Parathyroid adenoma (tissue), 2 donors: Measurements from ENCODE around the gene DEFB124.

Experiments
- H2AFZ ChIP-seq: fragments of 300-600 bp; sonication (generic); one replicate; pipeline ENCODE4 v1.7.0; 2017; ENCODE audit warnings: antibody characterized with exemption, mild to moderate bottlenecking
- H3K27ac ChIP-seq: fragments of 300-600 bp; sonication (generic); one replicate; pipeline ENCODE4 v1.7.0; 2017
- H3K27me3 ChIP-seq: fragments of 300-600 bp; sonication (generic); one replicate; pipeline ENCODE4 v1.7.0; 2017; ENCODE audit warnings: low read length; ENCODE audit not compliant: control insufficient read depth, insufficient read depth
- H3K36me3 ChIP-seq: fragments of 300-600 bp; sonication (generic); one replicate; pipeline ENCODE4 v1.7.0; 2017; ENCODE audit warnings: low read length; ENCODE audit not compliant: control insufficient read depth, insufficient read depth
- H3K4me1 ChIP-seq: fragments of 300-600 bp; sonication (generic); one replicate; pipeline ENCODE4 v1.7.0; 2017; ENCODE audit warnings: control low read depth
- H3K4me2 ChIP-seq: fragments of 300-600 bp; sonication (generic); one replicate; pipeline ENCODE4 v1.7.0; 2017; ENCODE audit warnings: low read length
- H3K4me3 ChIP-seq: fragments of 300-600 bp; sonication (generic); one replicate; pipeline ENCODE4 v1.7.0; 2017; ENCODE audit warnings: low read depth, low read length
- H3K79me2 ChIP-seq: fragments of 300-600 bp; sonication (generic); one replicate; pipeline ENCODE4 v1.7.0; 2017; ENCODE audit warnings: control low read depth
- H3K9ac ChIP-seq: fragments of 300-600 bp; sonication (generic); one replicate; pipeline ENCODE4 v1.7.0; 2017; ENCODE audit warnings: mild to moderate bottlenecking
- H3K9me3 ChIP-seq: fragments of 300-600 bp; sonication (generic); one replicate; pipeline ENCODE4 v1.7.0; 2017; ENCODE audit warnings: low read length; ENCODE audit not compliant: control insufficient read depth
- TF ChIP-seq, protein P1 (sequence below): fragments of 300-600 bp; sonication (generic); IDR thresholded peaks from one replicate; pipeline ENCODE4 v1.7.0; 2017; ENCODE audit warnings: antibody characterized with exemption, mild to moderate bottlenecking
- donor health status: primary hyperparathyroidism.

The DEFB124 gene

DNA sequence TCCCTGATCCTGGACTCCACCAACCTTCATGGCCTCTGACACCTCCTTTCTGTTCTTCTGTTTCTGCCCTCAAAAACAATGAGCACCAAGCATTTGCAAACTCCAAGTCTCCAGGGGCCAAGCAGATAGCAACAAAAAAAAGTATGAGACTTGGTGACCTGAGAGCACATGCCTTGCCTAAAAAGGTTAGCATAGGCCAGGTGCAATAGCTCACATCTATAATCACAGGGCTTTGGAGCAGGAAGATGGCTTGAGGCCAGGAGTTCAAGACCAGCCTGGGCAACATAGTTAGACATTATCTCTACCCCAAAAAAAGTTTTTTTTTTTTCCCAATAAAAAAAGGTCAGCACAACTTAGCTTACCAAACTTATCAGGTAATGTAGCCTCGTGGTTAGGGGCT, 25.6 kb upstream of the DEFB124 start:
- Histone ChIP-seq H3K9ac (no peak overlapping the region), H3K4me3 (no peak overlapping the region), H3K36me3 (no peaks in the 10 kb centered on the region), H3K4me2 (no peak overlapping the region), H3K27me3 (no peaks in the 10 kb centered on the region), H3K79me2 (no peaks in the 10 kb centered on the region), H3K4me1 (no peaks in the 10 kb centered on the region), H2AFZ (no peak overlapping the region), H3K9me3 (no peaks in the 10 kb centered on the region), H3K27ac (no peak overlapping the region)
- TF ChIP-seq, protein P1, sequence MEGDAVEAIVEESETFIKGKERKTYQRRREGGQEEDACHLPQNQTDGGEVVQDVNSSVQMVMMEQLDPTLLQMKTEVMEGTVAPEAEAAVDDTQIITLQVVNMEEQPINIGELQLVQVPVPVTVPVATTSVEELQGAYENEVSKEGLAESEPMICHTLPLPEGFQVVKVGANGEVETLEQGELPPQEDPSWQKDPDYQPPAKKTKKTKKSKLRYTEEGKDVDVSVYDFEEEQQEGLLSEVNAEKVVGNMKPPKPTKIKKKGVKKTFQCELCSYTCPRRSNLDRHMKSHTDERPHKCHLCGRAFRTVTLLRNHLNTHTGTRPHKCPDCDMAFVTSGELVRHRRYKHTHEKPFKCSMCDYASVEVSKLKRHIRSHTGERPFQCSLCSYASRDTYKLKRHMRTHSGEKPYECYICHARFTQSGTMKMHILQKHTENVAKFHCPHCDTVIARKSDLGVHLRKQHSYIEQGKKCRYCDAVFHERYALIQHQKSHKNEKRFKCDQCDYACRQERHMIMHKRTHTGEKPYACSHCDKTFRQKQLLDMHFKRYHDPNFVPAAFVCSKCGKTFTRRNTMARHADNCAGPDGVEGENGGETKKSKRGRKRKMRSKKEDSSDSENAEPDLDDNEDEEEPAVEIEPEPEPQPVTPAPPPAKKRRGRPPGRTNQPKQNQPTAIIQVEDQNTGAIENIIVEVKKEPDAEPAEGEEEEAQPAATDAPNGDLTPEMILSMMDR, result no peak

DNA sequence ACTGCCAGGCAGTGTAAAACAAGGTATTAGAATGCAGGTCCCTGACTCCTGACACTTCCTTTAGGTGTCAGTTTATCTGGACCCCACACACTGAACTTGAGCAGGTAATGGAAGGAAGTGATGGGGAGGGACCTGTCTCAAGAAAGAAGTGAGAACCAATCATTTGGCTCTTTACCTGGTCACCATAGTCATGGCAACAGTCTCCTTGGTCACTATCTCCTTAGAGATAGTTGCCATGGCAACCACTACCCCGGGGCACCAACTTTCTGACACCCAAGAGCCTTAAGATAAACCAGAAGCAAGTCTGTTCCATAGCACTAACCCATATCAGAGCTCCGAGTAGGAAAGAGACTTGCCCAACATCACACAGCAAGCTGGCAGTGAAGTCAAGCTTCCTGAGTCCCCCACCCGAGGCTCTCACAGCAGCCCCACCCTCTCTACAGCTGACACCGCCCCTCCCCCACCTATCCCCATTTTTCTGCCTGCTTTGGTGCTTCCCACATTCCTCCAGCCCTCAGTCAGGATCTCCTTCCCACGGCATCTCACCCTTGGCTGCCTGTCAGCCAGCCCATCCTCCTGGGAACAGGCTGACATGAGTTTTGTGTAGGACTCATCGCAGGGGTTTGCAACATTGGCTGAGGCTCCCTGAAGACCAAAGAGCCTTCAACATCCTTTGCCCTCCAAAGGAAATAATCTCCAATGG, 23.1 kb upstream of the DEFB124 start:
- no peaks in the 10 kb centered on the region for H3K4me1 ChIP-seq

DNA sequence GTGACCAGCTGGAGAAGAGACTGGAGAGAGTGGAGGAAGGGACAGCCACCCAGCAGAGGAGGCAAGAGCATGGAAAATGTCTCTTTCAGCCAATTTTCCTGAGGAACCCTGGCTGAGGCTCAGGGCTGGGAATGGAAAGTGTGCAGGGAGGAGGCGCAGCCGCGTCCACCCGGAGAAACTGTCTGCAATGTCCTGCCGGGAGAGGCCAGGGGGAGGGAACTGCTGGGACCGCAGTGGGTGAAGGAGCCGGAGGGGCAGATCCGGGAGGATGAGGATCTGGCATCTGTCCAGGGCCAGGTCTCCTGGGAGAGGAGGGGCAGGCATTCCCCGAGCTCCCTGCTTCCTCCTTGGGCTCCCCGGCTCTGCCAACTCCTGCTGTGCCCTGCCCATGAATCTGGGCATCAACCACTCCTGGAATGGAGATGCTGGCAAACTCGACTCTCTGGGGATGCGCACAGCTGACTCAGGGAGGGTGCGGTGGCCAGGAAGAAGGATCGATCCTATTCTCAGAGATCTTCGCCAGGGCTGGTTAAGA, 21.9 kb upstream of the DEFB124 start:
- Histone ChIP-seq H3K4me1 (no peaks in the 10 kb centered on the region), H3K4me2 (no peak overlapping the region), H3K79me2 (no peaks in the 10 kb centered on the region), H3K9ac (no peak overlapping the region), H3K9me3 (no peaks in the 10 kb centered on the region), H3K36me3 (no peaks in the 10 kb centered on the region), H3K4me3 (no peak overlapping the region), H3K27ac (peak overlapping the region; percentile 39), H2AFZ (peak overlapping the region; percentile 53), H3K27me3 (no peaks in the 10 kb centered on the region)
- TF ChIP-seq, protein P1, result no peak

More for the DNA sequence above, 23.1 kb upstream of the DEFB124 start:
- H2AFZ ChIP-seq, result no peak overlapping the region
- no peaks in the 10 kb centered on the region for H3K36me3 ChIP-seq
- no peak overlapping the region for H3K4me2 ChIP-seq
- TF ChIP-seq, protein P1, result no peak
- H3K9ac ChIP-seq, result no peak overlapping the region
- no peaks in the 10 kb centered on the region for H3K9me3 ChIP-seq
- H3K4me3 ChIP-seq, result no peak overlapping the region
- no peaks in the 10 kb centered on the region for H3K27me3 ChIP-seq
- no peaks in the 10 kb centered on the region for H3K79me2 ChIP-seq
- H3K27ac ChIP-seq, result no peak overlapping the region

DNA sequence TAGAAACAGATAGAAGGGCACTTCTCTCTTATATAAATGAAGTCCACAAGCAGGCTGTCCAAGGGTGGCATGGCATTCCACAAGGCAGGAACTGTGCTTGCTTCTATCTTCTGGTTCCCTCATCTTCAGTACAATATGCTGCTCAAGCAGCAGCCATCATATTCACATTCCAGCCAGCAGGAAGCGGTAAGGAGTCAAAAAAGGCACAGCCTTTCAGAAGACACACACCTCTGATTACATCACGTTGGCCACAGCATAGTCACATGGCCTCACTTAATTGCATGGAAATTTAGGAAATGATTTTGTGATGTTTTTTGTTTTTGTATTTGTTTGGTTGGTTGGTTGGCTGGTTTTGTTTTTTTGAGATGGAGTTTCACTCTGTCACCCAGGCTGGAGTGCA, 19.2 kb upstream of the DEFB124 start:
- Histone ChIP-seq H3K79me2 (no peaks in the 10 kb centered on the region), H3K4me3 (no peak overlapping the region), H3K9ac (no peak overlapping the region), H3K36me3 (no peaks in the 10 kb centered on the region), H3K27ac (no peak overlapping the region), H3K9me3 (no peaks in the 10 kb centered on the region), H3K27me3 (no peaks in the 10 kb centered on the region), H2AFZ (no peak overlapping the region), H3K4me2 (no peak overlapping the region), H3K4me1 (no peaks in the 10 kb centered on the region)
- TF ChIP-seq, protein P1, result no peak

DNA sequence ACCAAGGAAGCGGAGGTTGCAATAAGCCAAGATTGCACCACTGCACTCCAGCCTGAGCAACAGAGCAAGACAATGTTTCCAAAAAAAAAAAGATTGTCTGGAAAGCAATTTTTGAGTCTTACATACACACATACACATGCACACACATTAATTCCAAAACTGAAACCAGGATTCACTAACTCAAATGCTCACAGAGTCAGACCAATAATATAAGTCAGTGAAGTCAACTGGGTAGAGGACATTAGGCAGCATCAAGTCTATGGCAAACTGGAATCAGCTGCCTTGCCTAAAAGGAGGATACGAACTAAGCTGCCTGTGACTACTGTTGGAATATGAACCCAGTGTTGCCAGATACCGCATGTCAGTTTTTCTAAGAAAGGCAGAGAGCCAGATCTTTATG, 15.8 kb upstream of the DEFB124 start:
- no peak overlapping the region for H3K9ac ChIP-seq
- no peaks in the 10 kb centered on the region for H3K9me3 ChIP-seq
- H3K79me2 ChIP-seq, result no peaks in the 10 kb centered on the region
- H3K4me2 ChIP-seq, result no peak overlapping the region
- H3K27ac ChIP-seq, result no peak overlapping the region
- TF ChIP-seq, protein P1, result no peak
- no peak overlapping the region for H2AFZ ChIP-seq
- H3K27me3 ChIP-seq, result no peaks in the 10 kb centered on the region
- H3K4me1 ChIP-seq, result no peaks in the 10 kb centered on the region
- no peaks in the 10 kb centered on the region for H3K36me3 ChIP-seq
- no peak overlapping the region for H3K4me3 ChIP-seq
